GM19438 (cell line): ENCODE measurements around the gene MARCHF9.

Experiments
- ATAC-seq: cut with Tn5 transposase; IDR thresholded peaks from one replicate; pipeline ENCODE4 v1.9.1; 2021; ENCODE audit warnings: low read depth; ENCODE audit not compliant: unreplicated experiment

The MARCHF9 gene

GRCh38 chr12:57793920-57794319, 39.0 kb downstream of the MARCHF9 start:
- ATAC-seq: no peak

GRCh38 chr12:57795354-57795753, 40.5 kb downstream of the MARCHF9 start:
- no peak for ATAC-seq

- no peak for ATAC-seq
Observed at GRCh38 chr12:57796996-57797395, 42.1 kb downstream of the MARCHF9 start.

- no peak for ATAC-seq
Observed at GRCh38 chr12:57797933-57798332, 43.0 kb downstream of the MARCHF9 start.

GRCh38 chr12:57800965-57801364, 46.1 kb downstream of the MARCHF9 start:
- no peak for ATAC-seq

- no peak for ATAC-seq
Observed at GRCh38 chr12:57802607-57803006, 47.7 kb downstream of the MARCHF9 start.

- no peak for ATAC-seq
Observed at GRCh38 chr12:57803319-57803893, 48.5 kb downstream of the MARCHF9 start.

- ATAC-seq: no peak
Observed at GRCh38 chr12:57806677-57807076, 51.8 kb downstream of the MARCHF9 start.

- no peak for ATAC-seq
Observed at GRCh38 chr12:57807285-57807684, 52.4 kb downstream of the MARCHF9 start.

GRCh38 chr12:57808351-57808750, 53.4 kb downstream of the MARCHF9 start:
- ATAC-seq: no peak

- ATAC-seq: no peak
Observed at GRCh38 chr12:57809425-57809824, 54.5 kb downstream of the MARCHF9 start.
